ENCODE data around the gene NLGN2. TPM values are rescaled to one million over a fixed set of nuclear protein-coding genes. Genes with fewer than 3 reads are reported as not detected.

The NLGN2 gene
- total RNA-seq, 4 donors from 2014 or later: 5.5 to 9.6 (median 6.4) TPM

GRCh38 chr17:7403727-7403976, 4.0 kb upstream of the NLGN2 start:
- intact Hi-C loops (cut with DNase I; ENCODE audit: low total_unique reads): loop anchor here (2.0 kb wide), 1 partner anchor 75 kb away; the partner anchor contains the start of gene NEURL4
- DNase-seq (ENCODE audit: low spot score in 2 of 2): no peak
- WGBS, 2 donors: 0% methylated on average over 7 to 12 of the region's 13 CpGs
- TF ChIP-seq CTCF (IDR thresholded peaks at IDR 0.05): no peak
- TF ChIP-seq POLR2A (IDR thresholded peaks at IDR 0.05): no peak
- H3K4me3 ChIP-seq (ENCODE audit: low read depth, poor library complexity, severe bottlenecking): peak overlapping the region; percentile 44

GRCh38 chr17:7403977-7404736, 3.5 kb upstream of the NLGN2 start, which contains the start of gene TMEM256:
TMEM256 (minus strand) TSS chr17:7404097; CDS start chr17:7404084, 13 bp downstream.
- peak; percentile 99 to 100 for DNase-seq (ENCODE audit: low spot score in 2 of 2)
- H3K4me3 ChIP-seq (ENCODE audit: low read depth, poor library complexity, severe bottlenecking): peak within 1 kb of the TSS; percentile 44
- TF ChIP-seq POLR2A (IDR thresholded peaks at IDR 0.05) (peak in 1 of 2 donors; percentile 60), CTCF (IDR thresholded peaks at IDR 0.05) (no peak)
- WGBS, 2 donors: 0% methylated on average over 35 to 48 of the region's 49 CpGs
- intact Hi-C loops (cut with DNase I; ENCODE audit: low total_unique reads): loop anchor here (2.0 kb wide), 1 partner anchor 75 kb away; the partner anchor contains the start of gene NEURL4

GRCh38 chr17:7404737-7405349, 2.8 kb upstream of the NLGN2 start:
- DNase-seq (ENCODE audit: low spot score in 2 of 2): peak; percentile 56 to 95
- 2 to 4% methylated on average over 16 to 27 of the region's 65 CpGs for WGBS, 2 donors
- TF ChIP-seq POLR2A (IDR thresholded peaks at IDR 0.05) (no peak), CTCF (IDR thresholded peaks at IDR 0.05) (no peak)
- peak overlapping the region; percentile 41 for H3K4me3 ChIP-seq (ENCODE audit: low read depth, poor library complexity, severe bottlenecking)
- intact Hi-C loops (cut with DNase I; ENCODE audit: low total_unique reads): no loop called here

- no peak for TF ChIP-seq CTCF (IDR thresholded peaks at IDR 0.05)
- no peak for TF ChIP-seq POLR2A (IDR thresholded peaks at IDR 0.05)
- intact Hi-C loops (cut with DNase I; ENCODE audit: low total_unique reads): no loop called here
- peak overlapping the region; percentile 41 for H3K4me3 ChIP-seq (ENCODE audit: low read depth, poor library complexity, severe bottlenecking)
- WGBS, 2 donors: 14 to 22% methylated on average over 19 to 38 of the region's 38 CpGs
- no peak for DNase-seq (ENCODE audit: low spot score in 2 of 2)
Measured at GRCh38 chr17:7405350-7406234, 2.1 kb upstream of the NLGN2 start.

- no peak overlapping the region for H3K4me3 ChIP-seq (ENCODE audit: low read depth, poor library complexity, severe bottlenecking)
- no peak for DNase-seq (ENCODE audit: low spot score in 2 of 2)
- 60 to 62% methylated on average over 12 of the region's 12 CpGs for WGBS, 2 donors
- no peak for TF ChIP-seq CTCF (IDR thresholded peaks at IDR 0.05)
- no peak for TF ChIP-seq POLR2A (IDR thresholded peaks at IDR 0.05)
- intact Hi-C loops (cut with DNase I; ENCODE audit: low total_unique reads): no loop called here
Measured at GRCh38 chr17:7406235-7406825, 1.3 kb upstream of the NLGN2 start.
